Epithelial cell of proximal tubule (primary cell): ENCODE results near the gene NLRP1. TPM values are rescaled to one million over a fixed set of nuclear protein-coding genes. Genes with fewer than 3 reads are reported as not detected.

Experiments
- DNase-seq: peaks from one replicate; pipeline ENCODE4 v3.0.0-alpha.2; 2011; ENCODE audit warnings: low read depth
- H3K4me3 ChIP-seq: 2 replicates; pipeline ENCODE4 v1.5.1; 2011; ENCODE audit warnings: low read depth, mild to moderate bottlenecking, low read length
- CTCF ChIP-seq: conservative IDR thresholded peaks from 2 replicates; pipeline ENCODE4 v1.5.1; 2012; ENCODE audit warnings: low read depth, mild to moderate bottlenecking, low read length
- total RNA-seq: library from RNA; depleted of rRNA; stranded (reverse); fragments of >200 nt; gene quantifications from 2 replicates; pipeline ENCODE4 v1.2.3, GENCODE V29; 2015

Gene NLRP1
- total RNA-seq, 1 donor from 2014 or later = 12.7 TPM

GRCh38 chr17:5535436-5535835 lies 48.9 kb downstream of the NLRP1 start:
- no peak overlapping the region for H3K4me3 ChIP-seq
- no peak for DNase-seq
- no peak for TF ChIP-seq CTCF

GRCh38 chr17:5533486-5534315 lies 50.6 kb downstream of the NLRP1 start:
- no peak overlapping the region for H3K4me3 ChIP-seq
- peak; percentile 68 for DNase-seq
- no peak for TF ChIP-seq CTCF

GRCh38 chr17:5532581-5532980 lies 51.7 kb downstream of the NLRP1 start:
- no peak for DNase-seq
- no peak for TF ChIP-seq CTCF
- no peak overlapping the region for H3K4me3 ChIP-seq

- no peak for TF ChIP-seq CTCF
- DNase-seq = no peak
These were observed 53.3 kb downstream of the NLRP1 start for GRCh38 chr17:5531085-5531418.

GRCh38 chr17:5530265-5531084 lies 53.8 kb downstream of the NLRP1 start:
- DNase-seq = no peak
- TF ChIP-seq CTCF = no peak
- H3K4me3 ChIP-seq = no peak overlapping the region

More at GRCh38 chr17:5531085-5531418, 53.3 kb downstream of the NLRP1 start:
- H3K4me3 ChIP-seq = no peak overlapping the region

- no peak for TF ChIP-seq CTCF
- DNase-seq = no peak
- no peak overlapping the region for H3K4me3 ChIP-seq
These were observed 56.6 kb downstream of the NLRP1 start for GRCh38 chr17:5527601-5528250.
